GM10266 (cell line): Measurements from ENCODE around the gene CLSTN3.

Experiments used
- DNase-seq: peaks from one replicate; pipeline ENCODE4 v3.0.0; 2012; ENCODE audit errors: extremely low spot score
- CTCF ChIP-seq: IDR thresholded peaks from 2 replicates; pipeline ENCODE4 v1.5.1; 2012; ENCODE audit warnings: mild to moderate bottlenecking, low read depth; ENCODE audit not compliant: control insufficient read depth, insufficient read depth; ENCODE audit errors: missing control alignments

Gene CLSTN3

GRCh38 chr12:7112041-7112440 lies 18.1 kb upstream of the CLSTN3 start:
- TF ChIP-seq CTCF: no peak
- DNase-seq: no peak

GRCh38 chr12:7113389-7113871 lies 16.7 kb upstream of the CLSTN3 start:
- peak; percentile 85 for TF ChIP-seq CTCF
- DNase-seq: peak; percentile 64

- no peak for TF ChIP-seq CTCF
- DNase-seq: no peak
Measured at GRCh38 chr12:7114008-7114407, 16.2 kb upstream of the CLSTN3 start.

- DNase-seq: no peak
- TF ChIP-seq CTCF: no peak
Measured at GRCh38 chr12:7114851-7115250, 15.3 kb upstream of the CLSTN3 start.

- TF ChIP-seq CTCF: no peak
- DNase-seq: no peak
Measured at GRCh38 chr12:7116196-7116595, 14.0 kb upstream of the CLSTN3 start.

- no peak for DNase-seq
- no peak for TF ChIP-seq CTCF
Measured at GRCh38 chr12:7116916-7117315, 13.3 kb upstream of the CLSTN3 start.

GRCh38 chr12:7117670-7118069 lies 12.5 kb upstream of the CLSTN3 start:
- no peak for DNase-seq
- no peak for TF ChIP-seq CTCF
